Neural progenitor cell (in vitro differentiated cells): ENCODE results near the gene TMEM134. TPM values are rescaled to one million over a fixed set of nuclear protein-coding genes. Genes with fewer than 3 reads are reported as not detected.

ENCODE experiments used
- DNase-seq: peaks from one replicate; pipeline ENCODE4 v3.0.0-alpha.2; 2016; ENCODE audit warnings: low spot score
- H2AFZ ChIP-seq: fragments of 200-600 bp; sonication (generic); replicated peaks from 2 replicates; pipeline ENCODE4 v1.6.1; 2016; ENCODE audit warnings: antibody characterized with exemption
- H3F3A ChIP-seq: fragments of 200-600 bp; sonication (generic); 2 replicates; pipeline ENCODE4 v1.6.1; 2016; ENCODE audit warnings: antibody characterized with exemption, low read depth
- H3K27ac ChIP-seq: fragments of 200-600 bp; sonication (generic); 2 replicates; pipeline ENCODE4 v1.5.1; 2016; ENCODE audit warnings: mild to moderate bottlenecking
- H3K27me3 ChIP-seq: fragments of 200-600 bp; sonication (generic); 2 replicates; pipeline ENCODE4 v1.6.1; 2016; ENCODE audit warnings: mild to moderate bottlenecking, moderate library complexity
- H3K36me3 ChIP-seq: fragments of 200-600 bp; sonication (generic); 2 replicates; pipeline ENCODE4 v1.5.1; 2016
- H3K4me1 ChIP-seq: fragments of 200-600 bp; sonication (generic); 2 replicates; pipeline ENCODE4 v1.6.1; 2016; ENCODE audit warnings: mixed run types
- H3K4me2 ChIP-seq: fragments of 200-600 bp; sonication (generic); 2 replicates; pipeline ENCODE4 v1.6.1; 2016
- H3K4me3 ChIP-seq: fragments of 200-600 bp; sonication (generic); 2 replicates; pipeline ENCODE4 v1.5.1; 2016
- H3K79me2 ChIP-seq: fragments of 200-600 bp; sonication (generic); 2 replicates; pipeline ENCODE4 v1.6.1; 2016; ENCODE audit warnings: low read depth
- H3K9ac ChIP-seq: fragments of 200-600 bp; sonication (generic); 2 replicates; pipeline ENCODE4 v1.6.1; 2016
- H3K9me3 ChIP-seq: fragments of 200-600 bp; sonication (generic); 2 replicates; pipeline ENCODE4 v1.5.1; 2016; ENCODE audit warnings: low read depth
- H4K20me1 ChIP-seq: fragments of 200-600 bp; sonication (generic); 2 replicates; pipeline ENCODE4 v1.6.1; 2016; ENCODE audit warnings: low read depth
- H3K27ac Mint-ChIP-seq: 3 replicates; pipeline ENCODE4 v1.8.0; 2021; ENCODE audit warnings: mixed read lengths
- H3K27me3 Mint-ChIP-seq: 2 replicates; pipeline ENCODE4 v1.8.0; 2022; ENCODE audit warnings: low read depth, mild to moderate bottlenecking, inconsistent platforms, moderate library complexity, mixed read lengths; ENCODE audit not compliant: insufficient read depth
- H3K36me3 Mint-ChIP-seq: 3 replicates; pipeline ENCODE4 v1.8.0; 2021; ENCODE audit warnings: mixed read lengths
- H3K4me1 Mint-ChIP-seq: 3 replicates; pipeline ENCODE4 v1.8.0; 2021; ENCODE audit warnings: mixed read lengths
- H3K4me3 Mint-ChIP-seq: 3 replicates; pipeline ENCODE4 v1.8.0; 2021; ENCODE audit warnings: mild to moderate bottlenecking, moderate library complexity, mixed read lengths
- H3K9me3 Mint-ChIP-seq: 3 replicates; pipeline ENCODE4 v1.8.0; 2020; ENCODE audit warnings: mixed read lengths
- CTCF ChIP-seq: fragments of 200-600 bp; sonication (generic); IDR thresholded peaks from 2 replicates; pipeline ENCODE4 v1.5.1; 2017; ENCODE audit warnings: antibody characterized with exemption, mild to moderate bottlenecking
- EZH2 ChIP-seq: fragments of 200-600 bp; sonication (generic); IDR thresholded peaks from 2 replicates; pipeline ENCODE4 v1.6.1; 2017; ENCODE audit warnings: antibody characterized with exemption, mild to moderate bottlenecking, moderate library complexity
- EZH2phosphoT487 ChIP-seq: fragments of 200-600 bp; sonication (generic); IDR thresholded peaks from 2 replicates; pipeline ENCODE4 v1.6.1; 2017; ENCODE audit warnings: antibody characterized with exemption
- total RNA-seq: library from RNA; depleted of rRNA; stranded (reverse); fragments of >200 nt; gene quantifications from 2 replicates; pipeline ENCODE4 v1.2.3, GENCODE V29; 2015; ENCODE audit warnings: low replicate concordance

TMEM134 gene
- total RNA-seq, 1 donor from 2014 or later: 68.1 TPM

- Histone ChIP-seq H3K79me2 (no peaks in the 10 kb centered on the region), H3K9ac (no peak overlapping the region), H3K36me3 (no peaks in the 10 kb centered on the region), H2AFZ (no peak overlapping the region), H3K27ac (no peak overlapping the region), H3K4me3 (no peak overlapping the region), H3K4me1 (no peaks in the 10 kb centered on the region), H4K20me1 (no peaks in the 10 kb centered on the region), H3K27me3 (no peaks in the 10 kb centered on the region), H3K9me3 (no peaks in the 10 kb centered on the region), H3F3A (no peaks in the 10 kb centered on the region), H3K4me2 (no peak overlapping the region)
- Mint-ChIP-seq H3K4me3 (peak overlapping the region; percentile 9), H3K4me1 (peaks cover 7% of the 10 kb centered on the region), H3K9me3 (no peaks in the 10 kb centered on the region), H3K27ac (peak overlapping the region; percentile 16), H3K27me3 (peaks cover 2% of the 10 kb centered on the region), H3K36me3 (peaks cover 16% of the 10 kb centered on the region)
- no peak for DNase-seq
- TF ChIP-seq EZH2phosphoT487 (no peak), CTCF (no peak), EZH2 (no peak)
These were observed 32.5 kb downstream of the TMEM134 start for GRCh38 chr11:67436459-67437081.

GRCh38 chr11:67435727-67436458 is 33.2 kb downstream of the TMEM134 start:
- no peak overlapping the region for H3K27ac Mint-ChIP-seq

GRCh38 chr11:67435031-67435726 is 33.9 kb downstream of the TMEM134 start:
- no peak for DNase-seq
- Histone ChIP-seq H3K4me1 (no peaks in the 10 kb centered on the region), H3K36me3 (no peaks in the 10 kb centered on the region), H3F3A (no peaks in the 10 kb centered on the region), H4K20me1 (no peaks in the 10 kb centered on the region), H2AFZ (no peak overlapping the region), H3K27ac (no peak overlapping the region), H3K79me2 (no peaks in the 10 kb centered on the region), H3K27me3 (no peaks in the 10 kb centered on the region), H3K4me2 (no peak overlapping the region), H3K9ac (no peak overlapping the region), H3K9me3 (no peaks in the 10 kb centered on the region), H3K4me3 (no peak overlapping the region)
- H3K27ac Mint-ChIP-seq: no peak overlapping the region
- H3K27me3 Mint-ChIP-seq: peaks cover 2% of the 10 kb centered on the region
- H3K9me3 Mint-ChIP-seq: no peaks in the 10 kb centered on the region
- H3K4me3 Mint-ChIP-seq: no peak overlapping the region
- H3K36me3 Mint-ChIP-seq: peaks cover 18% of the 10 kb centered on the region
- TF ChIP-seq EZH2phosphoT487 (no peak), CTCF (no peak), EZH2 (no peak)
- peaks cover 7% of the 10 kb centered on the region for H3K4me1 Mint-ChIP-seq

More at GRCh38 chr11:67435727-67436458, 33.2 kb downstream of the TMEM134 start:
- Histone ChIP-seq H3K27ac (no peak overlapping the region), H3K4me2 (no peak overlapping the region), H3K36me3 (no peaks in the 10 kb centered on the region), H2AFZ (no peak overlapping the region), H4K20me1 (no peaks in the 10 kb centered on the region), H3K4me1 (no peaks in the 10 kb centered on the region), H3K9ac (no peak overlapping the region), H3F3A (no peaks in the 10 kb centered on the region), H3K27me3 (no peaks in the 10 kb centered on the region), H3K4me3 (no peak overlapping the region), H3K79me2 (no peaks in the 10 kb centered on the region), H3K9me3 (no peaks in the 10 kb centered on the region)
- TF ChIP-seq EZH2phosphoT487 (no peak), EZH2 (no peak), CTCF (no peak)
- peaks cover 16% of the 10 kb centered on the region for H3K36me3 Mint-ChIP-seq
- no peaks in the 10 kb centered on the region for H3K9me3 Mint-ChIP-seq
- no peak overlapping the region for H3K4me3 Mint-ChIP-seq
- DNase-seq: no peak
- peaks cover 7% of the 10 kb centered on the region for H3K4me1 Mint-ChIP-seq
- peaks cover 2% of the 10 kb centered on the region for H3K27me3 Mint-ChIP-seq
